ENCODE results near the gene GABBR1. TPM values are rescaled to one million over a fixed set of nuclear protein-coding genes. Genes with fewer than 3 reads are reported as not detected.

GABBR1 gene
- total RNA-seq, 1 experiment from 2014 or later: 146 TPM

- no peak for DNase-seq
- H2BK15ac ChIP-seq (ENCODE audit: low read depth, low read length): no peak overlapping the region
- H2BK5ac ChIP-seq (ENCODE audit: insufficient read length, low read length): no peak overlapping the region
- no peak overlapping the region for H4K5ac ChIP-seq (ENCODE audit: insufficient read length, low read depth, low read length)
- peaks cover 36% of the 10 kb centered on the region for H3K23me2 ChIP-seq (ENCODE audit: insufficient read length, low read depth, low read length, poor library complexity, severe bottlenecking)
- no peaks in the 10 kb centered on the region for H3K27me3 ChIP-seq (ENCODE audit: insufficient read depth, low read length)
- H3K4me2 ChIP-seq (ENCODE audit: insufficient read depth, insufficient read length, low read length): peak overlapping the region; percentile 90
- no peaks in the 10 kb centered on the region for H3K79me1 ChIP-seq (ENCODE audit: insufficient read depth, low read depth, low read length, poor library complexity, severe bottlenecking)
- H3K56ac ChIP-seq (ENCODE audit: insufficient read length, low read depth, low read length): no peak overlapping the region
- no peak overlapping the region for H2AFZ ChIP-seq (ENCODE audit: low read length)
- no CpG with 5 or more reads among the region's 31 CpGs for WGBS (ENCODE audit: extremely low coverage, insufficient read length, low lambda C conversion rate)
- no peak overlapping the region for H3K18ac ChIP-seq (ENCODE audit: insufficient read length, low read depth, low read length)
- Mint-ChIP-seq H3K27me3 (ENCODE audit: low read depth) (no peaks in the 10 kb centered on the region; the same call in 1 of the 2 replicates), H3K4me1 (peaks cover 84% of the 10 kb centered on the region in 2 experiments), H3K36me3 (ENCODE audit: insufficient read depth in 1 of 3, low read depth in 3 of 3) (peaks cover 20 to 59% (median 31%) of the 10 kb centered on the region in 3 experiments; a peak in 6 of 7 replicates), H3K27ac (peak overlapping the region in 1 of 3 experiments; percentile 87; a peak in 3 of 7 replicates), H3K4me3 (peak overlapping the region; percentile 88 to 92), H3K9me3 (peaks cover 0 to 5% of the 10 kb centered on the region in 2 experiments; a peak in 2 of 5 replicates)
- H3K4me1 ChIP-seq (ENCODE audit: insufficient read depth, low read length): peaks cover 17% of the 10 kb centered on the region; the same call in 1 of the 2 replicates
- H3K79me2 ChIP-seq (ENCODE audit: insufficient read depth, low read length): peaks cover 7% of the 10 kb centered on the region; the same call in 1 of the 2 replicates
- H4K8ac ChIP-seq (replicated peaks; ENCODE audit: insufficient read length, low read depth, low read length): no peak overlapping the region
- no peak overlapping the region for H3K4ac ChIP-seq (ENCODE audit: low read depth, low read length)
- peak overlapping the region; percentile 29 for H3K9ac ChIP-seq (ENCODE audit: extremely low read depth, insufficient read length, low read length)
- H3T11ph ChIP-seq (ENCODE audit: low read length): no peak overlapping the region
- H2BK120ac ChIP-seq (ENCODE audit: low read depth, low read length, poor library complexity, severe bottlenecking): no peak overlapping the region
- no peak overlapping the region for H2AK5ac ChIP-seq (ENCODE audit: insufficient read length, low read length)
- H4K91ac ChIP-seq (ENCODE audit: insufficient read length, low read depth, low read length): no peak overlapping the region
- no peak overlapping the region for H3K27ac ChIP-seq (ENCODE audit: insufficient read length, low read depth, low read length)
- no peak for TF ChIP-seq CTCF (conservative IDR thresholded peaks at IDR 0.05)
- no peak overlapping the region for H3K14ac ChIP-seq (ENCODE audit: insufficient read depth, low read length)
- no peaks in the 10 kb centered on the region for H4K20me1 ChIP-seq (ENCODE audit: control insufficient read depth, insufficient read depth, insufficient read length)
- H3K23ac ChIP-seq (ENCODE audit: insufficient read length, low read depth, low read length): no peak overlapping the region
- H2BK12ac ChIP-seq (ENCODE audit: insufficient read length, low read depth, low read length): no peak overlapping the region
- H3K9me3 ChIP-seq (ENCODE audit: control insufficient read depth, low read depth, low read length): no peaks in the 10 kb centered on the region
- no peak overlapping the region for H2BK20ac ChIP-seq (ENCODE audit: low read depth, low read length, poor library complexity, severe bottlenecking)
Measured at GRCh38 chr6:29626948-29627754, 5.8 kb downstream of the GABBR1 start.
